Astrocyte (in vitro differentiated cells and primary cell): ENCODE measurements around the gene TPST2. TPM values are rescaled to one million over a fixed set of nuclear protein-coding genes. Genes with fewer than 3 reads are reported as not detected.

ENCODE experiments used
- DNase-seq: peaks from one replicate; pipeline ENCODE4 v3.0.0-alpha.2; 2010; ENCODE audit warnings: low read depth
- FAIRE-seq: peaks from 2 replicates; lab custom pipeline; 2011; peaks lifted over from hg19 to GRCh38; lab: Jason Lieb, UNC
- H2AFZ ChIP-seq: 2 replicates; pipeline ENCODE4 v1.6.0; 2012; ENCODE audit warnings: low read depth, low read length, inconsistent platforms
- H3K27ac ChIP-seq: 2 replicates; pipeline ENCODE4 v1.5.1; 2011; ENCODE audit warnings: low read depth, low read length, inconsistent platforms
- H3K27me3 ChIP-seq: 2 replicates; pipeline ENCODE4 v1.6.0; 2011; ENCODE audit warnings: low read length, inconsistent platforms; ENCODE audit not compliant: insufficient read depth
- H3K36me3 ChIP-seq: 2 replicates; pipeline ENCODE4 v1.5.1; 2011; ENCODE audit warnings: low read length, inconsistent platforms; ENCODE audit not compliant: insufficient read depth
- H3K4me1 ChIP-seq: 2 replicates; pipeline ENCODE4 v1.5.1; 2011; ENCODE audit warnings: low read length, inconsistent platforms; ENCODE audit not compliant: insufficient read depth
- H3K4me2 ChIP-seq: 2 replicates; pipeline ENCODE4 v1.6.0; 2012; ENCODE audit warnings: low read length, inconsistent platforms
- H3K4me3 ChIP-seq: 2 replicates; pipeline ENCODE4 v1.5.1; 2011; ENCODE audit warnings: low read depth, mild to moderate bottlenecking, low read length, inconsistent platforms; ENCODE audit not compliant: insufficient read depth
- H3K79me2 ChIP-seq: 2 replicates; pipeline ENCODE4 v1.6.0; 2012; ENCODE audit warnings: mild to moderate bottlenecking, low read length, inconsistent platforms; ENCODE audit not compliant: insufficient read depth
- H3K9ac ChIP-seq: 2 replicates; pipeline ENCODE4 v1.6.0; 2012; ENCODE audit warnings: mild to moderate bottlenecking, low read length, inconsistent platforms
- H3K9me3 ChIP-seq: 2 replicates; pipeline ENCODE4 v1.5.1; 2012; ENCODE audit warnings: low read depth, mild to moderate bottlenecking, low read length, inconsistent platforms; ENCODE audit not compliant: insufficient read depth
- H4K20me1 ChIP-seq: 2 replicates; pipeline ENCODE4 v1.6.0; 2012; ENCODE audit warnings: low read length, inconsistent platforms; ENCODE audit not compliant: insufficient read depth
- H3K27ac Mint-ChIP-seq: one replicate; pipeline ENCODE4 v1.8.0; 2021; ENCODE audit warnings: mild to moderate bottlenecking, mixed read lengths; ENCODE audit not compliant: unreplicated experiment
- H3K27me3 Mint-ChIP-seq: one replicate; pipeline ENCODE4 v1.8.0; 2021; ENCODE audit warnings: low read depth, mixed read lengths; ENCODE audit not compliant: unreplicated experiment
- H3K36me3 Mint-ChIP-seq: one replicate; pipeline ENCODE4 v1.8.0; 2021; ENCODE audit warnings: low read depth, mixed read lengths; ENCODE audit not compliant: unreplicated experiment
- H3K4me1 Mint-ChIP-seq: one replicate; pipeline ENCODE4 v1.8.0; 2021; ENCODE audit warnings: low read depth, mixed read lengths; ENCODE audit not compliant: unreplicated experiment
- H3K4me3 Mint-ChIP-seq: one replicate; pipeline ENCODE4 v1.8.0; 2021; ENCODE audit warnings: mild to moderate bottlenecking, moderate library complexity, mixed read lengths; ENCODE audit not compliant: unreplicated experiment
- H3K9me3 Mint-ChIP-seq: one replicate; pipeline ENCODE4 v1.8.0; 2021; ENCODE audit warnings: mild to moderate bottlenecking, mixed read lengths; ENCODE audit not compliant: unreplicated experiment
- CTCF ChIP-seq: IDR thresholded peaks from 2 replicates; pipeline ENCODE4 v1.5.1; 2011; ENCODE audit warnings: low read depth, mild to moderate bottlenecking, inconsistent platforms, low read length, moderate library complexity; ENCODE audit not compliant: insufficient read depth
- EZH2 ChIP-seq: IDR thresholded peaks from 2 replicates; pipeline ENCODE4 v1.6.1; 2012; ENCODE audit warnings: mild to moderate bottlenecking, low read length, inconsistent platforms; ENCODE audit not compliant: insufficient read depth
- total RNA-seq: library from RNA; stranded (reverse); gene quantifications from 2 replicates; pipeline ENCODE4 v1.2.1, GENCODE V29; 2021

Gene TPST2
- total RNA-seq, 1 donor from 2014 or later = 55.7 TPM

GRCh38 chr22:26635117-26635516, 45.2 kb upstream of the TPST2 start:
- no peak overlapping the region for H3K4me2 ChIP-seq
- no peak overlapping the region for H3K27ac Mint-ChIP-seq
- DNase-seq = no peak
- H3K9ac ChIP-seq = no peak overlapping the region
- H3K27me3 Mint-ChIP-seq = no peaks in the 10 kb centered on the region
- H3K36me3 Mint-ChIP-seq = peaks cover 2% of the 10 kb centered on the region
- no peak for TF ChIP-seq EZH2
- no peak for TF ChIP-seq CTCF
- H3K79me2 ChIP-seq = no peaks in the 10 kb centered on the region
- FAIRE-seq = no peak
- no peak overlapping the region for H2AFZ ChIP-seq
- H3K9me3 Mint-ChIP-seq = peaks cover 2% of the 10 kb centered on the region
- H3K4me3 Mint-ChIP-seq = no peak overlapping the region
- no peaks in the 10 kb centered on the region for H3K9me3 ChIP-seq
- peaks cover 3% of the 10 kb centered on the region for H3K4me1 Mint-ChIP-seq
- H3K4me3 ChIP-seq = no peak overlapping the region
- H3K36me3 ChIP-seq = no peaks in the 10 kb centered on the region
- peaks cover 2% of the 10 kb centered on the region for H3K27me3 ChIP-seq
- H4K20me1 ChIP-seq = no peaks in the 10 kb centered on the region
- H3K27ac ChIP-seq = no peak overlapping the region
- no peaks in the 10 kb centered on the region for H3K4me1 ChIP-seq

DNA sequence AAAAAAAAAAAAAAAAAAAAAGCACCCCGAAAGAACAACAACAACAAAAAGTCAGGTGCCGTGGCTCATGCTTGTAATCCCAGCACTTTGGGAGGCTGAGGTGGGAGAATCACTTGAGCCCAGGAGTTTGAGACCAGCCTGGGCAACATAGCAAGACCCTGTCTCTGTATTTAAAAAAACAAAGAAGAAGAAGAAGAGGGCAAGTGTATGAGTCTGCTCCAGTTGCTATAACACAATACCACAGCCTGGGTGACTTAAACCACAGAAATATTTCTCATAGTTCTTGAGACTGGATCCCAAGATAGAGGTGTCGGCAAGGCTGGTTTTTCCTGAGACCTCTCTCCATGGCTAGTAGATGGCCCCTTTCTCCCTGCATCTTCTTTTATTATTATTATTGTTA, 44.3 kb upstream of the TPST2 start:
- H2AFZ ChIP-seq = no peak overlapping the region
- Mint-ChIP-seq H3K27me3 (no peaks in the 10 kb centered on the region), H3K27ac (no peak overlapping the region), H3K4me1 (peaks cover 3% of the 10 kb centered on the region), H3K36me3 (peaks cover 2% of the 10 kb centered on the region), H3K4me3 (no peak overlapping the region), H3K9me3 (peaks cover 2% of the 10 kb centered on the region)
- no peak for FAIRE-seq
- TF ChIP-seq EZH2 = no peak
- no peak for TF ChIP-seq CTCF
- H3K4me2 ChIP-seq = no peak overlapping the region
- no peaks in the 10 kb centered on the region for H4K20me1 ChIP-seq
- peaks cover 2% of the 10 kb centered on the region for H3K27me3 ChIP-seq
- no peaks in the 10 kb centered on the region for H3K79me2 ChIP-seq
- H3K27ac ChIP-seq = no peak overlapping the region
- no peaks in the 10 kb centered on the region for H3K4me1 ChIP-seq
- no peaks in the 10 kb centered on the region for H3K36me3 ChIP-seq
- no peak overlapping the region for H3K4me3 ChIP-seq
- DNase-seq = no peak
- no peak overlapping the region for H3K9ac ChIP-seq
- no peaks in the 10 kb centered on the region for H3K9me3 ChIP-seq

DNA sequence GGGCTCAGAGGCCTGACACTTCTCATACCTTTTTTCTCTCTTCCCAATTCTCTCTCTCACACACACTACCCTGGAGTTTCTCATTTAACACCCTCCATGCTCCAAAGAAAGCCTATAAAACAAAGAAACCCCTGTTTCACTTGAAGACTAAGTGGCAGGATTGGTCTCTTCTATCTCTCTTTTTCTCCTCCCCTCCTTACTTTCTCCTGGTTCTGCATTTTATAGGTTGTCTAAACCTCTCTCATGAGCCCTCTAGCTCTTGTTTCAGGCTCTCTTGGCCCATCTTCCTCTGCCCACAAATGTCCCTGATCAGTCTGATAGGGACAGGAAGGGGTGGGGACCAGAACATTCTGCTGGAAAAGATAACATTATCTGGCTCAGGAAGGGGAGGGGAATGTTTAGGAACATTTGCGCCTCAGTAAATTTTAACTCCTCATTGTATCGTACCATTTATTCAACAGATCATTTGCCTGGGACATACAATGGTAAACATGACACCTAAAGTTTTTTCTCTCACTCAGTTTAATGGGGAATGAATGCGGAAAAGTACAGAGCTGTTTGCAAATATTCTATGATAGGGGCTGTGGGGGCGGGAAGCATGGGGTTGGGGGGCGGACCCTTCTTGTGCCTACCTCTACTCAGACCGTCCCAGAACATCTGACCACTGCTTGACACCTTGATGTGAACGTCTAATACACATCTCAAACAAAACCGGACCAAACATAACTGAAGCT, 42.7 kb upstream of the TPST2 start:
- H3K36me3 Mint-ChIP-seq = peaks cover 2% of the 10 kb centered on the region
- TF ChIP-seq CTCF = no peak
- no peak for TF ChIP-seq EZH2
- H3K79me2 ChIP-seq = no peaks in the 10 kb centered on the region
- H3K27ac ChIP-seq = no peak overlapping the region
- no peak overlapping the region for H3K4me3 Mint-ChIP-seq
- H3K27me3 Mint-ChIP-seq = peaks cover 5% of the 10 kb centered on the region
- no peak for FAIRE-seq
- H3K4me3 ChIP-seq = no peak overlapping the region
- H3K4me1 Mint-ChIP-seq = peaks cover 3% of the 10 kb centered on the region
- peaks cover 2% of the 10 kb centered on the region for H3K27me3 ChIP-seq
- H3K4me2 ChIP-seq = no peak overlapping the region
- H3K4me1 ChIP-seq = no peaks in the 10 kb centered on the region
- peaks cover 2% of the 10 kb centered on the region for H3K9me3 Mint-ChIP-seq
- H3K9me3 ChIP-seq = no peaks in the 10 kb centered on the region
- no peak overlapping the region for H2AFZ ChIP-seq
- no peak overlapping the region for H3K9ac ChIP-seq
- H3K27ac Mint-ChIP-seq = no peak overlapping the region
- no peaks in the 10 kb centered on the region for H4K20me1 ChIP-seq
- no peaks in the 10 kb centered on the region for H3K36me3 ChIP-seq
- no peak for DNase-seq
